ENCODE measurements around the gene ALDH16A1.
A peak's percentile ranks its signal among the peaks of the same experiment; 100 is the strongest.

The ALDH16A1 gene

DNA sequence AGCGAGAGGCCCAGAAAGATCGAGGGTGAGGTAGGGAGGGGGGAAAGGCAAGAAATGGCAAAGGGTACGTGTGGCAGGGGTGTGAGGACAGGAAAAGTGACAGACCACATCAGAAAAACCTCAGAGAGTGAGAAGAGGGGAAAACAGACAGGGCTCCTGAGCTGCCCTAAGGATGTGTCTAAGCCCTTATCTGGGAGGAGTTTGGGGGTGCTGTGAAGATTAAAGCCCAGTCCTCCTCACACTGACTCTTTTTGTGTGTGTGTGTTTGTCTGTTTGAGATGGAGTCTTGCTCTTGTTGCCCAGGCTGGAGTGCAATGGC is 29.1 kb upstream of the ALDH16A1 start:
- DNase-seq, result peak in 1 of 2 donors; percentile 58

DNA sequence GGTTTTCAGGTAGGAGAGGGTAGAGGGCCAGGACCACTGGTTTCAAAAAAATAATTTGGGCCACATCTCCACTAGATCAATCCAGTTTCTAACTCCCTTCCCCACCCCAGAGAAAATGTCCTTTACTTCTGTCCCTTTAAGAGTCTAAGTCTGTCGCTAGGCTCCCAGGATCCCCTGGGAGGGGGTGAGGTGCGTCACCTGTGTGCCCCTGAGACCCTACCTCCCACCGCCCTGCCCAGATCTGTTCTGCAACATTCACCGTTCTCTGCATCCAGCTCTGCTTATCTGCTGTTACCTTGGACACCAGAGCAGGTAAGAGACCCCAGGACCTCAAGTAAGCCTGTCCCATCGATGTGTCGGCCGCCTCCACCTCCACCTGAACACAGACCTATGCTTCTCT is 27.8 kb upstream of the ALDH16A1 start, which contains the start of gene GFY:
Gene GFY, plus strand, starts transcription at position 211 of the 400 bp plus-strand sequence. CDS start 1,043 bp downstream, outside the sequence.
- DNase-seq, result no peak

GRCh38 chr19:49425922-49426592 is 27.0 kb upstream of the ALDH16A1 start:
- no peak for DNase-seq

DNA sequence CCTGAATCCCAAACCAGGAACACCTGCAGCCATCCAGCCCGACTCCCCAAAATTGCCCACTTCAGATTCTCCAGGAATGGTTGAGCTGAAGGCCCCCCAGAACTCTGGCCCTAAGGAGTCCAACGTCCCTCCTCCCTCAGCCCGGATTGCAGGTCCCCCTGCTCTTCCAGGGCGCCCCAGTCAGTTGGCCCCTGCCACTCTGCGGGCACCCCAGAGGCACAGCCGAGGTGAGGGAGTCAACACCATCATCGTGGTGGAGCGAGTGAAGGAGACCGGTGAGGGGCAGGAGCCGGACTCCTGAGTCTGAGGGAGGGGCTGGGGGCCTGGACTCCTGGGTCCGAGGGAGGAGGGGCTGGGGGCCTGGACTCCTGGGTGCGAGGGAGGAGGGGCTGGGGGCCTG is 25.7 kb upstream of the ALDH16A1 start:
- DNase-seq, result no peak

GRCh38 chr19:49427855-49428546 is 25.0 kb upstream of the ALDH16A1 start:
- no peak for DNase-seq

GRCh38 chr19:49428547-49429451 is 24.2 kb upstream of the ALDH16A1 start:
- DNase-seq, result no peak

GRCh38 chr19:49430172-49430677 is 22.8 kb upstream of the ALDH16A1 start:
- no peak for DNase-seq

- peak in 1 of 2 donors; percentile 24 for DNase-seq
These were observed 22.2 kb upstream of the ALDH16A1 start for GRCh38 chr19:49430678-49431329.

DNA sequence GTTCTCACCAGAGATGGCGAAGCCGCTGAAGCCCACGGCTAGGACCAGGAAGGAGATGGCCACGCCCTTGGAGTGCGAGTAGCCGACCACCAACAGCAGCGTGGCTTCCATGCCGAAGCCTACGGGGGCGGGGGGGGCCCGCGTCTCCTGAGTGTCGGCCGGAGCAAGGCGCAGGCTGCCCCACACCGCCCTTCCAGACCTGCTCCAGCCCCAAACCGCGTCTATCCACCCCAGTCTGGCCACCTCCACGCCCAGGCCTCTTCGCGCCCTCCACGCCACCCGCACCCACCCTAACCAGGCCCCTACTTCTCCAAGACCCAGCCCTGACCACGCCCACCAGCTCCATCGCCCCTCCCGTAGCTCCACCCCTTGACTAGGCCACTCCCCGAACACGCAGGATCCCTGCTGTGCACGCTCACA is 21.7 kb upstream of the ALDH16A1 start:
- no peak for DNase-seq

DNA sequence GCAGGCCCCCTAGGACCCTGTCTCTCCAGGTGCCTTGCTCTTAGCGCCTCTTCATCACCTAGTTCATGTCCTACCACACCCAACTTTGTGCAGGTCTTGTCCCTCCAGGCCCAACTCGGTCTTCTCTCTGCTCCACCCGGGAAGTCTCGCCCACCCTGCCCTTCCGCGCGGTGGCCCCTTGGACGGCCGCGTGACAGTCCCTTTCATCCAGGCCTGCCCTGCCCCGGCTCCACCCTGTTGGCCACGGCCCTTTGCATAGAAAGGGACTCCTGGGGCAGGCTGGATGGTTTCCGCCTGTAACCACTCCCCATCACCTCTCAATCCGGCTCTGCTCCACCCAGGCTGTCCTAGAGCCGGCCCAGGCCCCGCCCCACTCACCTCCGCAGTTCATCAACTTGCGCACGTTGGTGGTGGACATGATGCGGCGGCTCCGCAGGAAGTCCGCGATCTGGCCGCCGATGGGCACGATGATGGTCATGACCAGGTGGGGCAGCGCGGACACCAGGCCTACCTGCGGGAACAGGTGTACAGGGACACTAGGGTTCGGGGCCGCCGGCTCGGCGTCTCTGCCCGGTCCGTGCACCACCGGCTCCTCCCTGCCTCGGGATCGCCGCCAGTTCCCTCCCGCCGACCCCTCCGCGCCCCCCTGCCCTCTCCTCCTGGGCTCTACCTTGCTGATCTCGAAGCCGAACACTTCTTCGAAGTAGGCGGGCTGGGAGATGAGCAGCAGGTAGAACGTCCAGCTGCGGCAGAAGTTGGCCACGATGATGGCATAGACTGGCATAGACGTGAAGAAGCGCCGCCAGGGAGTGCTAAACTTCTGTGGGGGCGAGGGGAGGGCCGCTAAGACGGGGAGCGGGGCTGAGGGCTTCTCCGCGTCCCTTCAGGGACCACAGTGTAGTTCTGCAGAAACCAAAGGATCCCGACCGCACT is 20.6 kb upstream of the ALDH16A1 start:
- peak; percentile 26 to 50 for DNase-seq

DNA sequence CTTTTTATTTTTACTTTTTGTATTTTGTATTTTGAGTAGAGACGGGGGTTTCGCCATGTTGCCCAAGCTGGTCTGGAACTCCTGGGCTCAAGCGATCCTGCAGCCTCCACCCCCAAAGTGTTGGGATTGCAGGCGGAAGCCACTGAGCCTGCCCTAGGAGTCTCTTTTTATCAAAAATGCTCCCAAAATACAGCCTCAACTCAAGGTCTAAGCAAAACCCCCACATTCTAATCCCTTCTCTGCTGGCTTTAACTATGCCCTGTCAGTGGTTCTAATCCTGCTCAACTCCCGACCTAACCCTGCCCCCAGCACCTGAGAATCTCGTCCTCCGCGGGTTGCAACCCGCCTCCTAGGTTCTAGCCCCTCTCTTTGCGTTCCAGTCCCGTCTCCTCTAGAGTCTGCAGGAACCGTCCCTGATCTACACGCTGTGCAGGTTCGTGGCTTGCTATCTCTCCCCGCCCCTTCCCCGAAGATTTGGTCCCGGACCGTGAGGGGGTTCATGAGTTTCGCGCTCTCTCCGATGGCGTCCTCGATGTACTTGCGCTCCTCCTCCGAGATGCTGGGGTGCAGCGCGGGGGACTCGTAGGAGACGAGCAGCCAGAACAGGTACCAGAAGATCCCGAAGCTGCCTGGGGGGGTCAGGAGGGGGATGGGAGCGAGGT is 19.7 kb upstream of the ALDH16A1 start:
- DNase-seq, result no peak

GRCh38 chr19:49434907-49435583 is 18.0 kb upstream of the ALDH16A1 start:
- no peak for DNase-seq

DNA sequence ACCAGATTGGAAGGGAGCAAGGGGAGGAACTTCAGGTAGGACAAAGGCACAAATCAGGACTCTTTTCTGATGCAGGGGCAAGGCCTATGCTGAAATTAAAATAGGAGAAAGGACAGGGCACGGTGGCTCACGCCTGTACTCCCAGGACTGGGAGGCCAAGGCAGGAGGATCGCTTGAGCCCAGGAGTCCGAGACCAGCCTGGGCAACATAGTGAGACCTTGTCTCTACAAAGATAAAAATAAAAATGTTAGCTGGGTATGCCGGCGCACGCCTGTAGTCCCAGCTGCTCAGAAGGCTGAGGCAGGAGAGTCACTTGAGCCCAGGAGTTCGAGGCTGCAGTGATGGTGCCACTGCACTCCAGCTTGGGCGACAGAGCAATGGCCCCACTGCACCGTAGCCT is 17.4 kb upstream of the ALDH16A1 start:
- no peak for DNase-seq

- peak; percentile 59 to 68 for DNase-seq
These were observed 16.5 kb upstream of the ALDH16A1 start for GRCh38 chr19:49436381-49437017.

DNA sequence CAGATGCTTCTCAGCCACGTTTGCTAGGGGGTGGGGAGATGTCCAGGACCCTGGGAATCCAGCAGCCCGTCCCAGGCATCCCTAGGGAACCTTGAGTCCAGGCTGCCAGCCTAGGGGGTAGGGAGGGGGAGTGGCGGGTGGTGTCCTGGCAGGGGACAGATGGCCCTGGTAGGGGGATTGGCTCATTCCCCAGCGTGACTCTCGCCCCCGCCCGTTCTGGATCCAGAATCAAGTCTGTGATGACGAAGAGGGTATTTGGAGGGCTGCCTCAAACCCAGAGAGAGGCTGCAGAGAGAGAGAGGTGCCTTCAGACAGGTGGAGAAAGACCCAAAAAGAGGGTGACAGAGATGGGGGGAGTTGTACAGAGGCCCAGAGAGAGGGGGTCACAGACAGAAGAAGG is 15.8 kb upstream of the ALDH16A1 start:
- no peak for DNase-seq

GRCh38 chr19:49438261-49438660 is 14.8 kb upstream of the ALDH16A1 start:
- no peak for DNase-seq

- no peak for DNase-seq
These were observed 13.2 kb upstream of the ALDH16A1 start for GRCh38 chr19:49439836-49440235.

DNA sequence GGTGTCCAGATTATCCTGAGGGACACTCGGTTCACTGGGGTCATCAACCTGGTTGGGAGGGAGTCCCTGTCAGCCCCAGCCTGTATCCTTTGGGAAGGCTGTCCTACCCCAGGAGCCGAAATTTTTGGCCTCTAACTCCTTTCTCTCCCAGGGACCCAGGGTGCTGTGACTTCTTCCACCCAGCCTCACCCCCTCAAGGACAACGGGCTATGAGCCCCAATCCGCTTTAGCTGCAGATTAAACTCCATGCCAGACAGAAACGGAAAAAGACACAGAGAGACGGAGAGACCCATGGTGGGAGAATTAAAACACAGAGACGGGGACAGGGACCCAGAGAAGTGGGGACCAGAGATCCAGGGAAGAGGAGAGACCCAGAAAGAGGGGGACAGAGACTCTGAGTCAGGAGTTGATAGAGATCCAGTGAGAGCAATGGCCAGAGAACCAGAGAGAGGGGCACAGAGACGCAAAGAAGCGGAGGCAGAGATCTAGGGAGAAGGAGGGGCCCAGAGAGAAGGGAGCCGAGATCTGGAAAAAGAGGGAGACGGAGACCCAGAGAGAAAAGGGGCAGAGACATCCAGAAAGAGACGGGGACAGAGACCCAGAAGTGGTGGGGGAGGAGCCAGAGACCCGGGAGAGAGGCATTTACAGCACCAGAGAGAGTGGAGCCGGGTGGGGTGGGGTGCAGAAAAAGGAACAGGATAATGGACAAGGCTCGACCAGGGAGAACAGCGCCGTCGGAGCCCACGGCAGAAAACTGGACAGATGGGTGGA is 12.4 kb upstream of the ALDH16A1 start:
- DNase-seq, result no peak
